Prostate gland (tissue), 2 donors: ENCODE results near the gene SRBD1. TPM values are rescaled to one million over a fixed set of nuclear protein-coding genes. Genes with fewer than 3 reads are reported as not detected.

ENCODE experiments used
- DNase-seq: peaks from one replicate; pipeline ENCODE4 v3.0.0-alpha.2; 2019; ENCODE audit warnings: low spot score
- H3K27ac ChIP-seq, 2 donors: fragments of 200-600 bp; sonication (generic); 2 replicates each; pipeline ENCODE4 v1.5.1; 2017 to 2019
- H3K27me3 ChIP-seq: fragments of 200-600 bp; sonication (generic); replicated peaks from 2 replicates; pipeline ENCODE4 v1.5.1; 2019; ENCODE audit not compliant: insufficient read depth
- H3K36me3 ChIP-seq, 2 donors: fragments of 200-600 bp; sonication (generic); 1 replicate in 1 of 2; 2 replicates in 1 of 2; pipeline versions ENCODE4 v1.5.1 to v1.8.1; 2017 to 2019
- H3K4me1 ChIP-seq: fragments of 200-600 bp; sonication (generic); replicated peaks from 2 replicates; pipeline ENCODE4 v1.5.1; 2019
- H3K4me3 ChIP-seq, 2 donors: fragments of 200-600 bp; sonication (generic); 2 replicates each; pipeline ENCODE4 v1.5.1; 2017 to 2019
- H3K9me3 ChIP-seq: fragments of 200-600 bp; sonication (generic); 2 replicates; pipeline ENCODE4 v1.5.1; 2017
- CTCF ChIP-seq, 4 experiments: fragments of 200-600 bp in 2 of 4; fragments of 450-650 bp in 2 of 4; sonication (generic) in 2 of 4; IDR thresholded peaks; 1 replicate in 3 of 4; 2 replicates in 1 of 4; pipeline ENCODE4 v1.5.1; 2016 to 2019; ENCODE audit warnings: antibody characterized with exemption in 4 of 4, mild to moderate bottlenecking in 2 of 4, moderate library complexity in 2 of 4
- POLR2A ChIP-seq: fragments of 450-650 bp; IDR thresholded peaks from one replicate; pipeline ENCODE4 v1.6.1; 2016; ENCODE audit warnings: antibody characterized with exemption, mild to moderate bottlenecking
- POLR2AphosphoS5 ChIP-seq: sonication (generic); formaldehyde crosslinking; IDR thresholded peaks from one replicate; pipeline ENCODE4 v1.6.1; 2017; ENCODE audit warnings: antibody characterized with exemption
- WGBS: methylation state at CpG from one replicate; pipeline ENCODE4 v1.1.5; 2018; 5-methylcytosine and 5-hydroxymethylcytosine counted together
- intact Hi-C: fragments of 100-400 bp; cut with DNase I; formaldehyde crosslinking; loops from one replicate; pipeline ENCODE4 v1.14.2; 2022
- total RNA-seq, 2 donors: library from RNA; depleted of rRNA; stranded (reverse); fragments of >200 nt; gene quantifications; one replicate each; pipeline ENCODE4 v1.1.0, GENCODE V29; 2016

The SRBD1 gene
- total RNA-seq, 2 donors from 2014 or later, result 16.5 to 25.9 TPM

GRCh38 chr2:45442026-45442425, 169.0 kb downstream of the SRBD1 start:
- intact Hi-C loops, result no loop called here

GRCh38 chr2:45441571-45441970, 169.5 kb downstream of the SRBD1 start:
- no peaks in the 10 kb centered on the region for H3K36me3 ChIP-seq
- H3K4me1 ChIP-seq, result no peaks in the 10 kb centered on the region
- intact Hi-C loops, result no loop called here
- H3K27me3 ChIP-seq, result no peaks in the 10 kb centered on the region
- no peak overlapping the region for H3K4me3 ChIP-seq
- TF ChIP-seq POLR2AphosphoS5, result no peak
- TF ChIP-seq CTCF (IDR thresholded peaks at IDR 0.05), result no peak
- TF ChIP-seq POLR2A, result no peak
- no peak for DNase-seq
- H3K27ac ChIP-seq, result no peak overlapping the region
- no peaks in the 10 kb centered on the region for H3K9me3 ChIP-seq
- 87% methylated on average over 3 of the region's 3 CpGs for WGBS

More at GRCh38 chr2:45442026-45442425, 169.0 kb downstream of the SRBD1 start:
- DNase-seq, result no peak
- Histone ChIP-seq H3K9me3 (no peaks in the 10 kb centered on the region), H3K4me1 (no peaks in the 10 kb centered on the region), H3K27ac (no peak overlapping the region), H3K27me3 (no peaks in the 10 kb centered on the region), H3K4me3 (no peak overlapping the region), H3K36me3 (no peaks in the 10 kb centered on the region)
- TF ChIP-seq POLR2AphosphoS5, result no peak
- TF ChIP-seq POLR2A, result no peak
- no peak for TF ChIP-seq CTCF (IDR thresholded peaks at IDR 0.05)
- WGBS, result 79% methylated on average over 3 of the region's 3 CpGs

- WGBS, result 91% methylated on average over 6 of the region's 6 CpGs
- Histone ChIP-seq H3K27me3 (no peaks in the 10 kb centered on the region), H3K9me3 (no peaks in the 10 kb centered on the region), H3K27ac (no peak overlapping the region), H3K4me1 (no peaks in the 10 kb centered on the region), H3K36me3 (no peaks in the 10 kb centered on the region), H3K4me3 (no peak overlapping the region)
- DNase-seq, result no peak
- intact Hi-C loops, result no loop called here
- TF ChIP-seq CTCF (IDR thresholded peaks at IDR 0.05) (no peak), POLR2AphosphoS5 (no peak), POLR2A (no peak)
These were observed 171.0 kb downstream of the SRBD1 start for GRCh38 chr2:45439788-45440773.

DNA sequence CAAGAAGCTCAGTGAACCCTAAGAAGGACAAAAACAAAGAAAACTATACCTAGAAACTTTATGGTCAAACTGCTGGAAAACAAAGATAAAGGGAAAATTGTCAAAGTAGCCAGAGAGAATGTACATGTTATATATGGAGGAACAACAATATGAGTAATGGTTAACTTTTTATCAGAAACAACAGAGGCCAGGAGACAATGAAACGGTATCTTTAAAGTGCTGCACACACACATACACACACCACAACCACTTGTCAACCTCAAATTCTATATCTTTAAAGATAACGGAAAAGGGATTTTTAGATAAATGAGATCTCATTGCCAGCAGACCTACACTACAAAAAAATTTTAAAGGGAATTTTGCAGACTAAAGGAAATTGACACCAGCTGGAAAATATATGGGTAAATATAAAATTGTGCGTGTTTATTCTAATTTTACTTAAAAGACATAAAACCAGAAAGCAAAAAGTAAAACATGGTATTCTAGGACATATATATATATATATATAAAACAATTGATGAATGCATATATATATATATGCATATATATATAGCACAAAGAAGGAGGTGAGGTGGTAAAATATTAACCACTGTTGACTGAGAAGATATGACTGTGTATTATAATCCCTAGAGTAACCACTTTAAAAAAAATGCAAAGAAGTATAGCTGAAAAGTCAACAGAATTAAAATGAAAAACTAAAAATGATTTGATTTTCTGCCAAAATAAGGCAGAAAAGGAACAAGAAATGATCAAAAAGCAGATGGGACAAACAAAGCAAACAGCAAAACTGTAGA, 172.0 kb downstream of the SRBD1 start:
- H3K36me3 ChIP-seq, result no peaks in the 10 kb centered on the region

More for the DNA sequence above, 172.0 kb downstream of the SRBD1 start:
- no peak overlapping the region for H3K4me3 ChIP-seq
- TF ChIP-seq POLR2A, result no peak
- no peak for TF ChIP-seq CTCF (IDR thresholded peaks at IDR 0.05)
- TF ChIP-seq POLR2AphosphoS5, result no peak
- no peak for DNase-seq
- H3K27ac ChIP-seq, result no peak overlapping the region
- no peaks in the 10 kb centered on the region for H3K27me3 ChIP-seq
- WGBS, result 96% methylated on average over 3 of the region's 3 CpGs
- H3K9me3 ChIP-seq, result no peaks in the 10 kb centered on the region
- H3K4me1 ChIP-seq, result no peaks in the 10 kb centered on the region
- intact Hi-C loops, result no loop called here
